ENCODE results near the gene ZBED1.
"Not testable (repeated sequence)": the region's sequence is repeated elsewhere in the genome, so short reads cannot be mapped to it uniquely, and the experiment has no call there.

The ZBED1 gene

DNA sequence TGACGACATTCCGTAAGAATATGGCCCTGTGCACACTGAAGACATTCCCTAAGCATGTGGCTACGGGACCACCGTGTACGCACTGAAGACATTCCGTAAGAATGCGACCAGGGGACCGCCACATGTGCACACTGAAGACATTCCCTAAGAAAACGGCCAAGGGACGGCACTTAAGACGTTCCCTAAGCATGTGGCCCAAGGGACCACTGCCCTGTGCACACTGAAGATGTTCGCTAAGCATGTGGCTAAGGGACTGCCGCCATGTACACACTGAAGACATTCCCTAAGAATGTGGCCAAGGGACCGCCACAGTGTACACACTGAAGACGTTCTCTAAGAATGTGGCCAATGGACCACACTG, 21.4 kb downstream of the ZBED1 start:
- DNase-seq (ENCODE audit: low read depth, low spot score) = no peak
- no peak overlapping the region for H3K27ac ChIP-seq

- no peak for DNase-seq (ENCODE audit: low read depth, low spot score)
- H3K27ac ChIP-seq = no peak overlapping the region
These were observed 22.0 kb downstream of the ZBED1 start for GRCh38 chrX:2478546-2479419.

GRCh38 chrX:2477313-2477712, 23.5 kb downstream of the ZBED1 start:
- DNase-seq (ENCODE audit: low read depth, low spot score); H3K27ac ChIP-seq: not testable (repeated sequence)

DNA sequence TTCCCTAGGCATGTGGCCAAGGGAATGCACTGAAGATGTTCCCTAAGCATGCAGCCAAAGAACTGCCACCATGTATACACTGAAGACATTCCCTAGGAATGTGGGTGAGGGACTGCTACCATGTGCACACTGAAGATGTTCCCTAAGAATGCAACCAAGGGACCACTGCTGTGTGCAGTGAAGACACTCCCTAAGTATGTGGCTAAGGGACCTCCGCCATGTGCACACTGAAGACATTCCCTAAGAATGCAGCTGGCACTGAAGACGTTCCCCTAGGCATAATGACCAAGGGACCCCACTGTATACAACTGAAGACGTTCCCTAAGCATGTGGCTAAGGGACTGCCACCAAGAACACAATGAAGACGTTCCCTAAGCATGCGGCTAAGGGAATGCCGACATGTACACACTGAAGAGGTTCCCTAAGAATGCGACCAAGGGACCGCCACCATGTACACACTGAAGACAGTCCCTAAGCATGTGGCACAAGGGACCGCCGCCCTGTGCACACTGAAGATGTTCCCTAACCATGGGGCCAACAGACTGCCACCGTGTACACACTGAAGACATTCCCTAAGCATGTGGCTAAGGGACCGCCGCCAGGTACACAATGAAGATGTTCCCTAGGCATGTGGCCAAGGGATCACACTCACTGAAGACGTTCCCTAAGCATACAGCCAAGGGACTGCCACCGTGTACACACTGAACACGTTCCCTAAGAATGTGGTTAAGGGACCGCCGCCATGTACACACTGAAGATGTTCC, 25.6 kb downstream of the ZBED1 start:
- H3K27ac ChIP-seq = no peak overlapping the region
- no peak for DNase-seq (ENCODE audit: low read depth, low spot score)

DNA sequence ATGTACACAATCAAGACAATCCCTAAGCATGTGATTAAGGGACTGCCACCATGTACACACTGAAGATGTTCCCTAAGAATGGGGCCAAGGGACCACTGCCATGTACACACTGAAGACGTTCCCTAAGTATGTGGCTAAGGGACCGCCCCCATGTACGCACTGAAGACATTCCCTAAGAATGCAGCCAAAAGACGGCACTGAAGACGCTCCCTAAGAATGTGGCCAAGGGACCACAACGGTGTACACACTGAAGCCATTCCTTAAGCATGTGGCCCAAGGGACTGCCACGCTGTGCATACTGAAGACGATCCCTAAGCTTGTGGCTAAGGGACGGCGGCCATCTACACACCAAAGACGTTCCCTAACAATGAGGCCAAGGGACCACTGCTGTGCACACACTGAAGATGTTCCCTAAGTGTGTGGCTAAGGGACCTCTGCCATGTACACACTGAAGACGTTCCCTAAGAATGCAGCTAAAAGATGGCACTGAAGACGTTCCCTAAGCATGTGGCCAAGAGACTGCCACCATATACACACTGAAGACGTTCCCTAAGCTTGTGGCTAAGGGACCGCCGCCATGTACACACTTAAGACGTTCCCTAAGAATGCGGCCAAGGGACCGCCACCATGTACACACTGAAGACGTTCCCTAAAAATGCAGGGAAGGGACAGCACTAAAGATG, 26.4 kb downstream of the ZBED1 start:
- no peak for DNase-seq (ENCODE audit: low read depth, low spot score)
- no peak overlapping the region for H3K27ac ChIP-seq

DNA sequence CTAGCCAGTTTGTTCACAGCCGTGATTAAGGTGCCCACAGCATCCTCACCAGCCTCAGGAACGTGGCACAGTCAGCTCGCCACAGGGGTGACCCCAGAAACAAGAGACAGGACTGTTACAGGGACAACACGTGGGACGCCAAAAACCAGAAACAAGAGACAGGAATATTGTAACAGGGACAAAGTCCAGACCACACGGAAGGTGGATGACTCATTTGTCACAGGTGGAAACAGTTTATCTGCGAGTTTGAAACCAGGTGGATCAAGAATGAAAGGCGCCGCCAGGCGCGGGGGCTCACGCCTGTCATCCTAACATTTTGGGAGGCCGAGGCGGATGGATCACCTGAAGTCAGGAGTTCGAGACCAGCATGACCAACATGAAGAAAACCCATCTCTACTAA, 27.7 kb downstream of the ZBED1 start:
- DNase-seq (ENCODE audit: low read depth, low spot score); H3K27ac ChIP-seq: not testable (repeated sequence)

GRCh38 chrX:2471641-2472040, 29.1 kb downstream of the ZBED1 start:
- H3K27ac ChIP-seq = no peak overlapping the region
- no peak for DNase-seq (ENCODE audit: low read depth, low spot score)

- H3K27ac ChIP-seq; DNase-seq (ENCODE audit: low read depth, low spot score): not testable (repeated sequence)
These were observed 29.6 kb downstream of the ZBED1 start for GRCh38 chrX:2471126-2471525.

GRCh38 chrX:2469852-2470251, 30.9 kb downstream of the ZBED1 start:
- not testable (repeated sequence) for H3K27ac ChIP-seq; DNase-seq (ENCODE audit: low read depth, low spot score)

DNA sequence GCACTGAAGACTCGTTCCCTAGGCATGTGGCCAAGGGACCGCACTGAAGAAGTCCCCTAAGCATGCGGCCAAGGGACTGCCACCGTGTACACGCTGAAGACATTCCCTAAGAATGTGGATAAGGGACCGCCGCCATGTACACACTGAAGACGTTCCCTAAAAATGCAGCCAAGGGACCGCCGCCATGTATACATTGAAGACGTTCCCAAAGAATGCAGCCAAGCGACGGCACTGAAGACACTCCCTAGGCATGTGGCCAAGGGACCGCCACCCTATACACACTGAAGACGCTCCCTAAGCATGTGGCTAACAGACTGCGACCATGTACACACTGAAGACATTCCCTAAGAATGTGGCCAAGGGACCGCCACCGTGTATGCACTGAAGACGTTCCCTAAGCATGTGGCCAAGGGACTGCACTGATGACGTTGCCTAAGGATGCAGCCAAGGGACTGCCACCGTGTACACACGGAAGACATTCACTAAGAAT, 31.5 kb downstream of the ZBED1 start:
- no peak for DNase-seq (ENCODE audit: low read depth, low spot score)

DNA sequence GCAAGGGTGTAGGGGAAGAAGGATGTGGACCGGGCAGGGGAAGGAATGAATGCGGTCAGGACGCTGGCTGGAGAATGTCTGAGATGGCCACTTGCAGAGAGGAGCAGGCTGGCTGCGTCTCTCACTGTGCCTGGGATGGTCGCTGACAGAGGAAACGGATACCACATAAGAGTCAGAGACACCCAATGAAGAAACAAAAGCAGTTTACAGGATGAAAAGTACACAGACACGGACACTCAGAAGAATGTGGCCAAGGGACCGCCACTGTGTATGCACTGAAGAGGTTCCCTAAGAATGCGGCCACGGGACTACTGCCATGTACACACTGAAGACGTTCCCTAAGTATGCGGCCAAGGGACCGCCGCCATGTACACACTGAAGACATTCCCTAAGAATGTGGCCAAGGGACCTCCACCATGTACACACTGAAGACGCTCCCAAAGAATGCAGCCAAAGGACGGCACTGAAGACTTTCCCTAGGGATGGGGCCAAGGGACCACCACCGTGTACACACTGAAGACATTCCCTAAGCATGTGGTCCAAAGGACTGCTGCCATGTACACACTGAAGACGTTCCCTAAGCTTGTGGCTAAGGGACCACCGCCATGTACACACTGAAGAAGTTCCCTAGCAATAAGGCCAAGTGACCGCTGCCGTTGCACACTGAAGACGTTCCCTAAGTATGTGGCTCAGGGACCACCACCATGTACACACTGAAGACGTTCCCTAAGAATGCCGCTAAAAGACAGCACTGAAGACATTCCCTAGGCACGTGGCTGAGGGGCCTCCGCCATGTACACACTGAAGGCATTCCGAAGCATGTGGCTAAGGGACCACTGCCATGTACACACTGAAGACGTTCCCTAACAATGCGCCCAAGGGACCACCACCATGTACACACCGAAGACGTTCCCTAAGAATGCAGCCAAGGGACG, 32.2 kb downstream of the ZBED1 start:
- H3K27ac ChIP-seq = no peak overlapping the region
- DNase-seq (ENCODE audit: low read depth, low spot score) = no peak

More for the DNA sequence above, 31.5 kb downstream of the ZBED1 start:
- no peak overlapping the region for H3K27ac ChIP-seq

- no peak for DNase-seq (ENCODE audit: low read depth, low spot score)
These were observed 33.7 kb downstream of the ZBED1 start for GRCh38 chrX:2466876-2467656.

DNA sequence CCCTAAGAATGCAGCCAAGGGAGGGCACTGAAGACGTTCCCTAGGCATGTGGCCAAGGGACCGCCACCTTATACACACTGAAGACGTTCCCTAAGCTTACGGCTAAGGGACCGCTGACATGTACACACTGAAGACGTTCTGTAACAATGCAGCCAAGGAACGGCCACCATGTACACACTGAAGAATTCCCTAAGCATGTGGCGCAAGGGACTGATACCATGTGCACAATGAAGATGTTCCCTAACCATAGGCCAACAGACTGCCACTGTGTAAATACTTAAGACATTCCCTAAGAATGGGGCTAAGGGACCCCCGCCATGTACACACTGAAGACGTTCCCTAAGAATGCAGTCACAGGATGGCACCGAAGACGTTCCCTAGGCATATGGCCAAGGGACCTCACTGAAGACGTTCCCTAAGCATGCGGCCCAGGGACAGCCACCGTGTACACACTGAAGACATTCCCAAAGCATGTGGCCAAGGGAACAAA, 36.1 kb downstream of the ZBED1 start:
- no peak overlapping the region for H3K27ac ChIP-seq
- no peak for DNase-seq (ENCODE audit: low read depth, low spot score)

More at GRCh38 chrX:2466876-2467656, 33.7 kb downstream of the ZBED1 start:
- H3K27ac ChIP-seq = no peak overlapping the region

- DNase-seq (ENCODE audit: low read depth, low spot score) = no peak
- no peak overlapping the region for H3K27ac ChIP-seq
These were observed 36.7 kb downstream of the ZBED1 start for GRCh38 chrX:2463973-2464676.

GRCh38 chrX:2463481-2463880, 37.3 kb downstream of the ZBED1 start:
- not testable (repeated sequence) for DNase-seq (ENCODE audit: low read depth, low spot score); H3K27ac ChIP-seq

GRCh38 chrX:2462780-2463179, 38.0 kb downstream of the ZBED1 start:
- DNase-seq (ENCODE audit: low read depth, low spot score) = no peak
- H3K27ac ChIP-seq = no peak overlapping the region

DNA sequence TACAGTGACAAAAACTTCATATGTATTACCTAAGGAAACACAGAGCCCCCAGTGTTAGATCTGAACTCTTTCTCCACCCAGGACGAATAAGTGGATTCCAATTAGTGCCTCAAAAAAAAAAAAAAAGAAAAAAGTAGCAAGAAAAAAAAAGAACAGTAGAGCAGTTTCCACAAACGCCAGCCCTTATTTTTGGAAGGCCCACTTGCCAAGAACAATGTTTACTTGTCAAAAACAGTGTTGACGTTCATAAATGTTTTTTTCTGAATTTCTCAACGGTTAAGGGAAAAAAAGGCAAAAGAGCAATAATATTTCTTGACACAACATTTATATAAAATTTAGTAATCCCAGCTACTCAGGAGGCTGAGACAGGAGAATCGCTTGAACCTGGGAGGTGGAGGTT, 38.7 kb downstream of the ZBED1 start:
- H3K27ac ChIP-seq = no peak overlapping the region
- no peak for DNase-seq (ENCODE audit: low read depth, low spot score)

- DNase-seq (ENCODE audit: low read depth, low spot score) = no peak
These were observed 39.1 kb downstream of the ZBED1 start for GRCh38 chrX:2461711-2462016.

More at GRCh38 chrX:2461711-2462016, 39.1 kb downstream of the ZBED1 start:
- H3K27ac ChIP-seq = no peak overlapping the region

Measured in epithelial cell of prostate (primary cell).